ENCODE measurements around the gene ABHD17B. TPM values are rescaled to one million over a fixed set of nuclear protein-coding genes. Genes with fewer than 3 reads are reported as not detected.
A peak's percentile ranks its signal among the peaks of the same experiment; 100 is the strongest.

Gene ABHD17B
- total and polyA plus RNA-seq, 10 of the 15 experiments (the other 5 are each of a cell fraction or from before 2014, with no cell fraction given) = 3.5 to 21.4 (median 16.6) TPM

DNA sequence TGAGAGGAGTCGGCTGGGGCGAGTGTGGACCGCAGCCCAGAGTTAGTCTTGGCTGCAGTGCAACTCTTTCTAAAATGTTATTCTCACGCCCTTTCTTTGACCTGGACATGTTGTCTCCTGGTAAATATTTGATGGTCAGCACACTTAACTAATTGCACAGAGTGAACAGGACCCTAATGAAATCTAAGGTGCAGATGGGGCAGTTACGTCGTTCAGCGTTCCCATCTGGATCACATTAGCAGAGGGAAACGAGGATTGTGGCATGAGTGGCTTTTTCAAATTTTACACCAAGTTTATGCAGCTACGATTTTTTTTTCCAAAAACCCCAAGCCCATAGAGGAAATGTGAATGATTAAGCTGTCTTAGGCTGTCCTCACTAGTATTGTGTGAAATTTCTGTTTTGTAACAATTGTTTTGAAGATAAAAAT lies 929 bp upstream of the ABHD17B start (continued):
- no peak for TF ChIP-seq JUND (IDR thresholded peaks at IDR 0.05; ENCODE audit: low read depth, low read length)
- TF ChIP-seq RUNX3 (IDR thresholded peaks at IDR 0.05; ENCODE audit: low read length) = 0 out of 2 replicates have a peak, but pooled peaks have one; percentile 6
- TF ChIP-seq SIX5 (IDR thresholded peaks at IDR 0.05; ENCODE audit: low read depth, low read length, severe bottlenecking) = peak; percentile 4
- TF ChIP-seq KDM1A (IDR thresholded peaks at IDR 0.05; ENCODE audit: borderline replicate concordance) = no peak
- no peak for TF ChIP-seq ZNF622 (IDR thresholded peaks at IDR 0.05)
- TF ChIP-seq TCF7 (IDR thresholded peaks at IDR 0.05; ENCODE audit: borderline replicate concordance) = no peak
- no peak for TF ChIP-seq SP1 (IDR thresholded peaks at IDR 0.05; ENCODE audit: low read depth, low read length)
- no peak for TF ChIP-seq MEF2A (IDR thresholded peaks at IDR 0.05; ENCODE audit: insufficient read depth, low read depth, low read length)

DNA sequence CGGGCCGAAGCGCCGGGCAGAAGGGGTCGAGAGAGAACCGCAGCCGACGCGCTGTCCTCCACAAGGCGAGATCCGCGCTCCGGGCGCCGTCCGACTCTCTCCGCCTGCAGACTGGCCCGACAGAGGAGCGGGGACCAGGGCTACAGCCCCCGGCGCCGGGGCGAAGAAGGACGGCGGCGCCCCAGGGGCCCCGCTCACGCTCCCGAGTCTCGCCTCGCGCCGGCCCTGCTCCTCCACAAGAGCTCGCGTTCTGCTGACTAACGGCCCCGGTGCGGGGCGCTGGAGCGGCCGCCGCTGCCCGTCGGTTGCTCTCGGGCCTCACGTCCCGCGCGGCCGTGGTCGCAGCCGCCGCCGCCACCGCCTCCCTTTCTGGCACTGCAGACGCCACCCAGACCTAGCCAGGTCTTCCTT lies 338 bp downstream of the ABHD17B start:
- RAD21 ChIA-PET (ENCODE audit: unreplicated experiment) = interaction anchor here (1.0 to 3.9 kb wide), 6 partner anchors 14 to 129 kb away, joined by 3 to 22 read pairs (median 4); no protein-coding TSS in a partner anchor
- no peak for FAIRE-seq
- TF ChIP-seq CHD4 (IDR thresholded peaks at IDR 0.05) (no peak), LARP7 (IDR thresholded peaks at IDR 0.05) (peak; percentile 98), SUZ12 (IDR thresholded peaks at IDR 0.05; ENCODE audit: unreplicated experiment) (no peak), FOXK2 (IDR thresholded peaks at IDR 0.05) (no peak), EP300 (IDR thresholded peaks at IDR 0.05; ENCODE audit: borderline replicate concordance in 1 of 2, control insufficient read depth in 1 of 2, low read depth in 2 of 2, low read length in 2 of 2) (no peak), NFIC (IDR thresholded peaks at IDR 0.05; ENCODE audit: low read depth, low read length) (no peak), NR2F1 (conservative IDR thresholded peaks at IDR 0.05) (peak; percentile 21), JUNB (IDR thresholded peaks at IDR 0.05) (no peak), ZNF207 (IDR thresholded peaks at IDR 0.05; ENCODE audit: borderline replicate concordance) (peak; percentile 46; the same call in 1 of the 2 replicates), SUPT20H (IDR thresholded peaks at IDR 0.05; ENCODE audit: borderline replicate concordance, control insufficient read depth, low read depth, low read length) (no peak), DPF2 (IDR thresholded peaks at IDR 0.05) (peak; percentile 55; the same call in 1 of the 2 replicates), WRNIP1 (IDR thresholded peaks at IDR 0.05; ENCODE audit: borderline replicate concordance, low read depth, low read length) (no peak), TBL1XR1 (IDR thresholded peaks at IDR 0.05; ENCODE audit: low read depth, low read length) (no peak)
- TF ChIP-seq, protein P1, sequence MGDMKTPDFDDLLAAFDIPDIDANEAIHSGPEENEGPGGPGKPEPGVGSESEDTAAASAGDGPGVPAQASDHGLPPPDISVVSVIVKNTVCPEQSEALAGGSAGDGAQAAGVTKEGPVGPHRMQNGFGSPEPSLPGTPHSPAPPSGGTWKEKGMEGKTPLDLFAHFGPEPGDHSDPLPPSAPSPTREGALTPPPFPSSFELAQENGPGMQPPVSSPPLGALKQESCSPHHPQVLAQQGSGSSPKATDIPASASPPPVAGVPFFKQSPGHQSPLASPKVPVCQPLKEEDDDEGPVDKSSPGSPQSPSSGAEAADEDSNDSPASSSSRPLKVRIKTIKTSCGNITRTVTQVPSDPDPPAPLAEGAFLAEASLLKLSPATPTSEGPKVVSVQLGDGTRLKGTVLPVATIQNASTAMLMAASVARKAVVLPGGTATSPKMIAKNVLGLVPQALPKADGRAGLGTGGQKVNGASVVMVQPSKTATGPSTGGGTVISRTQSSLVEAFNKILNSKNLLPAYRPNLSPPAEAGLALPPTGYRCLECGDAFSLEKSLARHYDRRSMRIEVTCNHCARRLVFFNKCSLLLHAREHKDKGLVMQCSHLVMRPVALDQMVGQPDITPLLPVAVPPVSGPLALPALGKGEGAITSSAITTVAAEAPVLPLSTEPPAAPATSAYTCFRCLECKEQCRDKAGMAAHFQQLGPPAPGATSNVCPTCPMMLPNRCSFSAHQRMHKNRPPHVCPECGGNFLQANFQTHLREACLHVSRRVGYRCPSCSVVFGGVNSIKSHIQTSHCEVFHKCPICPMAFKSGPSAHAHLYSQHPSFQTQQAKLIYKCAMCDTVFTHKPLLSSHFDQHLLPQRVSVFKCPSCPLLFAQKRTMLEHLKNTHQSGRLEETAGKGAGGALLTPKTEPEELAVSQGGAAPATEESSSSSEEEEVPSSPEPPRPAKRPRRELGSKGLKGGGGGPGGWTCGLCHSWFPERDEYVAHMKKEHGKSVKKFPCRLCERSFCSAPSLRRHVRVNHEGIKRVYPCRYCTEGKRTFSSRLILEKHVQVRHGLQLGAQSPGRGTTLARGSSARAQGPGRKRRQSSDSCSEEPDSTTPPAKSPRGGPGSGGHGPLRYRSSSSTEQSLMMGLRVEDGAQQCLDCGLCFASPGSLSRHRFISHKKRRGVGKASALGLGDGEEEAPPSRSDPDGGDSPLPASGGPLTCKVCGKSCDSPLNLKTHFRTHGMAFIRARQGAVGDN (IDR thresholded peaks at IDR 0.05) = 0 out of 2 replicates have a peak, but pooled peaks have one; percentile 21

More for the DNA sequence above, 338 bp downstream of the ABHD17B start:
- no peaks in the 10 kb centered on the region for H3K9me3 ChIP-seq (replicated peaks; ENCODE audit: control insufficient read depth, insufficient read depth, low read length)
- SMC1A ChIA-PET (ENCODE audit: uncharacterized antibody, unreplicated experiment) = interaction anchor here (1.0 to 8.2 kb wide), 5 partner anchors 15 to 20 kb away, joined by 3 to 77 read pairs (median 8); no protein-coding TSS in a partner anchor
- WGBS (ENCODE audit: insufficient coverage, insufficient replicate concordance, low lambda C conversion rate, missing lambda C conversion rate) = under 1% methylated on average over 48 of the region's 56 CpGs
- TSS peak; percentile 49 for BruUV-seq (replicated peaks)
- no peaks in the 10 kb centered on the region for H3K27me3 ChIP-seq (replicated peaks in 1 of 2; ENCODE audit: control insufficient read depth in 2 of 2, insufficient read depth in 2 of 2, low read length in 1 of 2)
- peaks cover 90% of the 10 kb centered on the region for H3K79me2 ChIP-seq (ENCODE audit: control insufficient read depth, insufficient read depth, low read length)
- H4K20me1 ChIP-seq (ENCODE audit: control insufficient read depth, insufficient read depth) = no peaks in the 10 kb centered on the region
- peak overlapping the region; percentile 91 for H3K4me3 ChIP-seq
- H2AFZ ChIP-seq (ENCODE audit: control insufficient read depth, low read depth, low read length) = peak overlapping the region; percentile 69
- DNase-seq (ENCODE audit: low read depth, low spot score) = no peak
- in situ Hi-C loops (cut with MboI) = loop anchor here (25.0 kb wide), 2 partner anchors 1498 to 1648 kb away; partner anchors contain the start of genes KLF9 and SMC5
- no peak overlapping the region for H3K4me2 ChIP-seq (ENCODE audit: control insufficient read depth, insufficient read depth)
- no peaks in the 10 kb centered on the region for H3K36me3 ChIP-seq (ENCODE audit: control insufficient read depth in 2 of 2, insufficient read depth in 2 of 2, low read length in 1 of 2)
- H3K4me1 ChIP-seq (ENCODE audit: control insufficient read depth, insufficient read depth, low read length) = peaks cover 2% of the 10 kb centered on the region
- H3K9ac ChIP-seq (ENCODE audit: control insufficient read depth, insufficient read depth, low read length) = peak overlapping the region; percentile 84
- CTCF ChIA-PET = interaction anchor here (0.6 to 1.5 kb wide), 12 partner anchors 8 to 921 kb away, joined by 3 to 8 read pairs (median 4); no protein-coding TSS in a partner anchor
- ATAC-seq = peak; percentile 37
- intact Hi-C loops (cut with micrococcal nuclease; ENCODE audit: unreplicated experiment) = loop anchor here (5.0 kb wide), 2 partner anchors 88 to 282 kb away; no protein-coding TSS in a partner anchor
- POLR2A ChIA-PET = interaction anchor here (0.7 to 1.9 kb wide), 14 partner anchors 9 to 455 kb away, joined by 3 to 8 read pairs (median 5); partner anchors contain the start of gene ZFAND5
- peak overlapping the region; percentile 71 for H3K27ac ChIP-seq (ENCODE audit: control insufficient read depth, insufficient read depth)
